ENCODE results near the gene RNF181.
A peak's percentile ranks its signal among the peaks of the same experiment; 100 is the strongest.
"Not testable (repeated sequence)": the region's sequence is repeated elsewhere in the genome, so short reads cannot be mapped to it uniquely, and the experiment has no call there.

The RNF181 gene

GRCh38 chr2:85600951-85601770 lies 5.6 kb downstream of the RNF181 start:
- in situ Hi-C loops (cut with MboI; ENCODE audit: low pct_unique_long_range_greater_than_20kb, low sequenced_read_pairs, unreplicated experiment) = no loop called here
- TF ChIP-seq CTCF (IDR thresholded peaks at IDR 0.05; ENCODE audit: extremely low read depth, insufficient read depth, missing control alignments) = no peak
- no peak for DNase-seq (ENCODE audit: low spot score)

GRCh38 chr2:85601771-85602475 lies 6.4 kb downstream of the RNF181 start:
- no peak for TF ChIP-seq CTCF (IDR thresholded peaks at IDR 0.05; ENCODE audit: extremely low read depth, insufficient read depth, missing control alignments)
- no peak for DNase-seq (ENCODE audit: low spot score)
- in situ Hi-C loops (cut with MboI; ENCODE audit: low pct_unique_long_range_greater_than_20kb, low sequenced_read_pairs, unreplicated experiment) = no loop called here

- peak; percentile 35 for TF ChIP-seq CTCF (IDR thresholded peaks at IDR 0.05; ENCODE audit: extremely low read depth, insufficient read depth, missing control alignments)
- in situ Hi-C loops (cut with MboI; ENCODE audit: low pct_unique_long_range_greater_than_20kb, low sequenced_read_pairs, unreplicated experiment) = no loop called here
- DNase-seq (ENCODE audit: low spot score) = peak; percentile 96
These were observed 7.1 kb downstream of the RNF181 start, which contains the start of gene TMEM150A for GRCh38 chr2:85602476-85603234. Gene TMEM150A, minus strand, starts transcription at chr2:85602698. Its CDS starts 750 bp downstream, at chr2:85601948.

- DNase-seq (ENCODE audit: low spot score); in situ Hi-C loops (cut with MboI; ENCODE audit: low pct_unique_long_range_greater_than_20kb, low sequenced_read_pairs, unreplicated experiment): not testable (repeated sequence)
These were observed 8.5 kb downstream of the RNF181 start for GRCh38 chr2:85604133-85604444.

- TF ChIP-seq CTCF (IDR thresholded peaks at IDR 0.05; ENCODE audit: extremely low read depth, insufficient read depth, missing control alignments) = no peak
- DNase-seq (ENCODE audit: low spot score) = no peak
- in situ Hi-C loops (cut with MboI; ENCODE audit: low pct_unique_long_range_greater_than_20kb, low sequenced_read_pairs, unreplicated experiment) = no loop called here
These were observed 9.2 kb downstream of the RNF181 start for GRCh38 chr2:85604568-85605339.

- no peak for DNase-seq (ENCODE audit: low spot score)
- in situ Hi-C loops (cut with MboI; ENCODE audit: low pct_unique_long_range_greater_than_20kb, low sequenced_read_pairs, unreplicated experiment) = no loop called here
- no peak for TF ChIP-seq CTCF (IDR thresholded peaks at IDR 0.05; ENCODE audit: extremely low read depth, insufficient read depth, missing control alignments)
These were observed 10.0 kb downstream of the RNF181 start for GRCh38 chr2:85605406-85606115.

Measured in GM13977 (cell line).